HepG2 (cell line): Measurements from ENCODE around the gene RPS6KL1. TPM values are rescaled to one million over a fixed set of nuclear protein-coding genes. Genes with fewer than 3 reads are reported as not detected.

ENCODE experiments used
- ATAC-seq: fragments of 200-7000 bp; cut with Tn5 transposase; 3 replicates; pipeline ENCODE4 v1.9.1; 2020; ENCODE audit warnings: mild to moderate bottlenecking, moderate library complexity
- Bru-seq: library from RNA; stranded (reverse); fragments of 400-500 nt; gene quantifications from one replicate; lab custom pipeline; 2021; lab: Mats Ljungman, UMichigan
- BruChase-seq, 2 experiments: library from RNA; stranded (reverse); fragments of 400-500 nt; gene quantifications; one replicate each; lab custom pipeline; 2021; lab: Mats Ljungman, UMichigan
- BruUV-seq: library from RNA; stranded (reverse); fragments of 400-500 nt; replicated peaks from 2 replicates; lab custom pipeline; 2021; lab: Mats Ljungman, UMichigan
- CTCF ChIA-PET: fragments of 300-600 bp; formaldehyde crosslinking; extraction: SDS; loops from one replicate; lab custom pipeline; 2021; ENCODE audit warnings: low total read pairs, inconsistent platforms, low intra/inter-chr PET ratio; lab: Yijun Ruan, JAX
- POLR2A ChIA-PET: fragments of 350-600 bp; sonication (Branson Sonifier 250); formaldehyde crosslinking; loops from one replicate; lab custom pipeline; 2020; ENCODE audit warnings: antibody characterized with exemption, inconsistent platforms; lab: Yijun Ruan, JAX
- DNase-seq: peaks from one replicate; pipeline ENCODE4 v3.0.0-alpha.2; 2015; ENCODE audit warnings: low spot score
- FAIRE-seq: peaks from 3 replicates; lab custom pipeline; 2011; peaks lifted over from hg19 to GRCh38; lab: Jason Lieb, UNC
- H2AFZ ChIP-seq: one replicate; pipeline ENCODE4 v1.6.1; 2011; ENCODE audit warnings: low read length, inconsistent platforms
- H3K27ac ChIP-seq: fragments of 300-600 bp; 3 replicates; pipeline ENCODE4 v1.8.0; 2011; ENCODE audit warnings: mixed run types, mild to moderate bottlenecking, mixed read lengths, low read length, inconsistent platforms; ENCODE audit not compliant: insufficient read depth; ENCODE audit errors: extremely low read length
- H3K27me3 ChIP-seq, 2 experiments: fragments of 200-600 bp in 1 of 2; 2 replicates in 1 of 2; 3 replicates in 1 of 2; pipeline versions ENCODE4 v1.6.0 to v1.8.0; 2011; ENCODE audit warnings: low read length in 2 of 2, mild to moderate bottlenecking in 2 of 2, moderate library complexity in 2 of 2, inconsistent platforms in 1 of 2; ENCODE audit not compliant: insufficient read depth in 2 of 2, control insufficient read depth in 1 of 2
- H3K36me3 ChIP-seq, 2 experiments: fragments of 200-600 bp in 1 of 2; replicated peaks in 1 of 2; 2 replicates in 1 of 2; 3 replicates in 1 of 2; pipeline versions ENCODE4 v1.5.1 to v1.8.0; 2011; ENCODE audit warnings: low read length in 2 of 2, inconsistent platforms in 1 of 2; ENCODE audit not compliant: insufficient read depth in 2 of 2, control insufficient read depth in 1 of 2
- H3K4me1 ChIP-seq: 2 replicates; pipeline ENCODE4 v1.5.1; 2012; ENCODE audit warnings: low read length, inconsistent platforms; ENCODE audit not compliant: insufficient read depth
- H3K4me2 ChIP-seq: 2 replicates; pipeline ENCODE4 v1.6.0; 2011; ENCODE audit warnings: low read depth, low read length, inconsistent platforms
- H3K4me3 ChIP-seq, 3 experiments: fragments of 200-600 bp in 1 of 3; sonication (generic), shearing (Covaris generic) in 1 of 3; replicated peaks in 1 of 3; 2 replicates each; pipeline ENCODE4 v1.5.1; 2011 to 2016; ENCODE audit warnings: low read length in 3 of 3, inconsistent platforms in 2 of 3, low read depth in 2 of 3, mild to moderate bottlenecking in 2 of 3, control low read depth in 1 of 3, mixed read lengths in 1 of 3; ENCODE audit not compliant: insufficient read depth in 1 of 3
- H3K79me2 ChIP-seq: one replicate; pipeline ENCODE4 v1.6.1; 2011; ENCODE audit warnings: low read length, inconsistent platforms; ENCODE audit not compliant: insufficient read depth
- H3K9ac ChIP-seq: 2 replicates; pipeline ENCODE4 v1.6.0; 2011; ENCODE audit warnings: mild to moderate bottlenecking, low read depth, low read length, inconsistent platforms; ENCODE audit not compliant: insufficient read depth
- H3K9me3 ChIP-seq: 2 replicates; pipeline ENCODE4 v1.5.1; 2012; ENCODE audit warnings: mild to moderate bottlenecking, low read length
- H4K20me1 ChIP-seq: 2 replicates; pipeline ENCODE4 v1.6.0; 2011; ENCODE audit warnings: inconsistent platforms, mild to moderate bottlenecking, low read length, moderate library complexity; ENCODE audit not compliant: insufficient read depth
- ASH2L ChIP-seq: fragments of 300-600, 200-600 bp; sonication (generic); IDR thresholded peaks from 2 replicates; pipeline ENCODE4 v1.7.0; 2017; ENCODE audit warnings: low read depth, mild to moderate bottlenecking, moderate library complexity, mixed read lengths, low read length; ENCODE audit not compliant: insufficient read length
- ATF3 ChIP-seq: sonication (generic); formaldehyde crosslinking; IDR thresholded peaks from 2 replicates; pipeline ENCODE4 v1.4.0; 2020; ENCODE audit warnings: missing genetic modification reagents
- LCORL ChIP-seq, 2 experiments: fragments of 450-650 bp in 1 of 2; sonication (generic) in 1 of 2; formaldehyde crosslinking in 1 of 2; IDR thresholded peaks; 2 replicates each; pipeline versions ENCODE4 v1.5.0 to v1.6.1; 2017 to 2020; ENCODE audit warnings: antibody characterized with exemption in 1 of 2, missing genetic modification reagents in 1 of 2
- PHF21A ChIP-seq: sonication (generic); formaldehyde crosslinking; IDR thresholded peaks from 2 replicates; pipeline ENCODE4 v1.5.0; 2020; ENCODE audit warnings: mild to moderate bottlenecking, missing genetic modification reagents
- SMARCE1 ChIP-seq: fragments of 450-650 bp; IDR thresholded peaks from 2 replicates; pipeline ENCODE4 v1.6.1; 2017; ENCODE audit warnings: borderline replicate concordance
- UBTF ChIP-seq: sonication (generic); formaldehyde crosslinking; IDR thresholded peaks from 2 replicates; pipeline ENCODE4 v1.4.0; 2020; ENCODE audit warnings: mild to moderate bottlenecking, missing genetic modification reagents
- ZBTB20 ChIP-seq: sonication (generic); formaldehyde crosslinking; IDR thresholded peaks from 2 replicates; pipeline ENCODE4 v1.8.1; 2023; ENCODE audit warnings: missing genetic modification reagents, low read depth, mild to moderate bottlenecking, borderline replicate concordance
- ZBTB4 ChIP-seq: sonication (generic); formaldehyde crosslinking; IDR thresholded peaks from 2 replicates; pipeline ENCODE4 v1.4.0; 2020; ENCODE audit warnings: missing genetic modification reagents, mild to moderate bottlenecking, borderline replicate concordance
- ZNF317 ChIP-seq: sonication (generic); formaldehyde crosslinking; IDR thresholded peaks from 2 replicates; pipeline ENCODE4 v1.5.0; 2020; ENCODE audit warnings: mild to moderate bottlenecking, missing genetic modification reagents
- ZNF556 ChIP-seq: sonication (generic); formaldehyde crosslinking; IDR thresholded peaks from 2 replicates; pipeline ENCODE4 v1.4.0; 2020; ENCODE audit warnings: mild to moderate bottlenecking, missing genetic modification reagents, borderline replicate concordance
- WGBS: methylation state at CpG from one replicate; pipeline ENCODE4 v1.1.6; 2017; ENCODE audit warnings: low lambda C conversion rate; 5-methylcytosine and 5-hydroxymethylcytosine counted together
- in situ Hi-C: cut with HindIII; loops from 2 replicates; pipeline ENCODE4 v1.10.0; 2017; ENCODE audit warnings: low pct_unique_long_range_greater_than_20kb; ENCODE audit not compliant: extremely low pct_ligation_motif_present
- intact Hi-C: fragments of 100-400 bp; cut with micrococcal nuclease; formaldehyde crosslinking; loops from one replicate; pipeline ENCODE4 v1.10.0; 2022; ENCODE audit not compliant: unreplicated experiment
- long read RNA-seq, 2 experiments: library from RNA in 1 of 2; library from polyadenylated mRNA in 1 of 2; stranded (forward) in 1 of 2; unstranded in 1 of 2; transcript quantifications; one replicate each; pipeline ENCODE4 v2.0.0, GENCODE V29; 2019 to 2022
- polyA minus RNA-seq, 3 experiments: library from RNA; depleted of rRNA, polyadenylated mRNA; stranded (reverse); fragments of >200 nt; gene quantifications; 2 replicates each; pipeline ENCODE4 v1.2.3, GENCODE V29; 2011; ENCODE audit warnings: low replicate concordance in 1 of 3
- polyA plus RNA-seq, 8 experiments: library from polyadenylated mRNA; depleted of rRNA in 3 of 8; stranded (reverse) in 7 of 8; unstranded in 1 of 8; fragments of >200 nt; fragmentation: Illumina TruSeq in 4 of 8; extraction: Trizol in 4 of 8; gene quantifications; 2 replicates each; pipeline versions ENCODE4 v1.2.1 to v1.2.3, GENCODE V29; 2011 to 2016; ENCODE audit warnings: low read depth in 4 of 8, missing spikeins in 1 of 8, mixed read lengths in 1 of 8; ENCODE audit not compliant: insufficient read depth in 1 of 8
- total RNA-seq, 5 experiments: library from RNA; depleted of rRNA; stranded (reverse); fragments of >200 nt; fragmentation: Illumina TruSeq; extraction: Trizol; gene quantifications; 2 replicates each; pipeline ENCODE4 v1.2.3, GENCODE V29; 2016; ENCODE audit warnings: low read depth in 1 of 5

RPS6KL1 gene
- total RNA-seq (2016; rRNA removed; fragmentation: Illumina TruSeq; extraction: Trizol): 8.1 and 11.5 TPM in 2 replicates
- 2.4 and 2.7 TPM in 2 replicates for total RNA-seq (2016; cell fraction: cytosol; rRNA removed; fragmentation: Illumina TruSeq; extraction: Trizol; ENCODE audit: low read depth)
- total RNA-seq (2016; cell fraction: insoluble cytoplasmic fraction; rRNA removed; fragmentation: Illumina TruSeq; extraction: Trizol): 5.4 and 11.9 TPM in 2 replicates
- 6.9 and 7.9 TPM in 2 replicates for total RNA-seq (2016; cell fraction: membrane; rRNA removed; fragmentation: Illumina TruSeq; extraction: Trizol)
- total RNA-seq (2016; cell fraction: nucleus; rRNA removed; fragmentation: Illumina TruSeq; extraction: Trizol): 12.4 and 16.2 TPM in 2 replicates
- 6.5 and 10.3 TPM in 2 replicates for polyA plus RNA-seq (2011; rRNA removed)
- 3.2 and 3.9 TPM in 2 replicates for polyA plus RNA-seq (2011; cell fraction: cytosol; rRNA removed)
- 23.6 and 25.1 TPM in 2 replicates for polyA plus RNA-seq (2011; cell fraction: nucleus; rRNA removed)
- polyA plus RNA-seq (2012): 4.9 and 11.7 TPM in 2 replicates
- 1.2 and 1.7 TPM in 2 replicates for polyA plus RNA-seq (2016; cell fraction: cytosol; fragmentation: Illumina TruSeq; extraction: Trizol; ENCODE audit: low read depth)
- polyA plus RNA-seq (2016; cell fraction: insoluble cytoplasmic fraction; fragmentation: Illumina TruSeq; extraction: Trizol; ENCODE audit: low read depth): 3.7 and 6.7 TPM in 2 replicates
- 2.9 and 4.2 TPM in 2 replicates for polyA plus RNA-seq (2016; cell fraction: membrane; fragmentation: Illumina TruSeq; extraction: Trizol; ENCODE audit: low read depth)
- polyA plus RNA-seq (2016; cell fraction: nucleus; fragmentation: Illumina TruSeq; extraction: Trizol; ENCODE audit: insufficient read depth, low read depth): 20.2 and 23.1 TPM in 2 replicates
- 8.7 and 18.6 TPM in 2 replicates for polyA minus RNA-seq (2011; rRNA and poly(A)+ RNA removed; ENCODE audit: low replicate concordance)
- polyA minus RNA-seq (2011; cell fraction: cytosol; rRNA and poly(A)+ RNA removed): 2.4 and 3.3 TPM in 2 replicates
- polyA minus RNA-seq (2011; cell fraction: nucleus; rRNA and poly(A)+ RNA removed): 12.1 and 17.3 TPM in 2 replicates
- percentile 56 among the genes with signal in this experiment for Bru-seq, nascent RNA
- BruChase-seq, experiment 1, labeled RNA remaining after a 6-hour chase: percentile 44 among the genes with signal in this experiment
- percentile 50 among the genes with signal in this experiment for BruChase-seq, experiment 2, labeled RNA remaining after a 2-hour chase
- long read RNA-seq, experiment 1, partial matches to known transcripts: 1 of 1 reads
- long read RNA-seq, experiment 1, other reads (novel, unspliced or antisense): 0 of 1 reads
- long read RNA-seq, experiment 2, partial matches to known transcripts: 9 of 29 reads
- long read RNA-seq, experiment 2, other reads (novel, unspliced or antisense): 20 of 29 reads

GRCh38 chr14:74922752-74923401, at the start of gene RPS6KL1:
Gene RPS6KL1 (minus strand): TSS chr14:74923260. CDS start chr14:74921541, 1,719 bp downstream.
- no TSS peak for BruUV-seq
- no peaks in the 10 kb centered on the region for H3K79me2 ChIP-seq
- FAIRE-seq: peak; percentile 60
- H3K9me3 ChIP-seq: no peaks in the 10 kb centered on the region
- H2AFZ ChIP-seq: peak within 1 kb of the TSS; percentile 19
- in situ Hi-C loops: no loop called here
- H3K4me1 ChIP-seq: peaks cover 13% of the 10 kb centered on the region
- H3K27me3 ChIP-seq: no peaks in the 10 kb centered on the region; a peak in 2 of 5 replicates
- WGBS: 0% methylated on average over 3 of the region's 51 CpGs
- ATAC-seq: peak; percentile 99
- H3K4me2 ChIP-seq: peak within 1 kb of the TSS; percentile 77
- H3K9ac ChIP-seq: peak within 1 kb of the TSS; percentile 89
- no peaks in the 10 kb centered on the region for H3K36me3 ChIP-seq
- intact Hi-C loops: no loop called here
- H4K20me1 ChIP-seq: no peaks in the 10 kb centered on the region
- CTCF ChIA-PET: no interaction called here
- peak within 1 kb of the TSS; percentile 29 for H3K27ac ChIP-seq
- POLR2A ChIA-PET: interaction anchor here (0.8 to 2.0 kb wide), 20 partner anchors 9 to 166 kb away, joined by 3 to 16 read pairs (median 4); partner anchors contain the start of genes ACYP1, EIF2B2, PGF and PROX2
- peak; percentile 74 for DNase-seq
- peak within 1 kb of the TSS; percentile 83 to 97 (median 90); a peak in 5 of 6 replicates for H3K4me3 ChIP-seq
- peak; percentile 36; the same call in 1 of the 2 replicates for TF ChIP-seq ZNF556 (CRISPR knock-in tag)
- TF ChIP-seq LCORL (IDR thresholded peaks at IDR 0.05): no peak
- peak; percentile 61; the same call in 1 of the 2 replicates for TF ChIP-seq LCORL (CRISPR knock-in tag; IDR thresholded peaks at IDR 0.05)
- TF ChIP-seq ASH2L: peak; percentile 54
- peak; percentile 80; the same call in 1 of the 2 replicates for TF ChIP-seq UBTF
- TF ChIP-seq ZBTB20 (CRISPR knock-in tag): no peak
- TF ChIP-seq ATF3 (CRISPR knock-in tag): no peak
- peak; percentile 27; the same call in 1 of the 2 replicates for TF ChIP-seq ZBTB4 (CRISPR knock-in tag)
- TF ChIP-seq PHF21A (CRISPR knock-in tag): peak; percentile 100
- TF ChIP-seq SMARCE1: no peak
- TF ChIP-seq ZNF317 (CRISPR knock-in tag): no peak
